T-helper 9 cell (primary cell): ENCODE data around the gene HAUS5.

Source experiments
- DNase-seq: peaks from one replicate; pipeline ENCODE4 v3.0.0-alpha.2; 2020

Gene HAUS5

GRCh38 chr19:35673121-35673804 is 60.7 kb downstream of the HAUS5 start:
- peak; percentile 6 for DNase-seq
